SHP77 treated with DMSO at 0.1 percent for 48 hours (cell line): ENCODE results near the gene IGLL5.

ENCODE experiments used
- DNase-seq: peaks from one replicate; lab custom pipeline; 2025; lab: John Stamatoyannopoulos, UW

The IGLL5 gene

GRCh38 chr22:22938672-22939587 lies 51.3 kb downstream of the IGLL5 start:
- no peak for DNase-seq

GRCh38 chr22:22939588-22940368 lies 52.2 kb downstream of the IGLL5 start:
- no peak for DNase-seq

- no peak for DNase-seq
These were observed 53.5 kb downstream of the IGLL5 start for GRCh38 chr22:22940961-22941605.

- no peak for DNase-seq
These were observed 54.4 kb downstream of the IGLL5 start for GRCh38 chr22:22941831-22942510.

GRCh38 chr22:22942511-22943329 lies 55.1 kb downstream of the IGLL5 start:
- DNase-seq, result no peak

GRCh38 chr22:22943521-22944267 lies 56.1 kb downstream of the IGLL5 start:
- DNase-seq, result no peak

GRCh38 chr22:22944268-22944985 lies 56.8 kb downstream of the IGLL5 start:
- no peak for DNase-seq

GRCh38 chr22:22945195-22945594 lies 57.6 kb downstream of the IGLL5 start:
- DNase-seq, result no peak
